K562 (cell line): Measurements from ENCODE around the gene STARD6. TPM values are rescaled to one million over a fixed set of nuclear protein-coding genes. Genes with fewer than 3 reads are reported as not detected.

Experiments
- ATAC-seq: fragments of 200-7000 bp; cut with Tn5 transposase; 3 replicates; pipeline ENCODE4 v1.9.1; 2020; ENCODE audit warnings: moderate library complexity
- BruUV-seq: library from RNA; stranded (reverse); fragments of 400-500 nt; replicated peaks from 2 replicates; lab custom pipeline; 2021; lab: Mats Ljungman, UMichigan
- CTCF ChIA-PET: fragments of 300-600 bp; formaldehyde crosslinking; extraction: SDS; loops from one replicate; lab custom pipeline; 2021; ENCODE audit warnings: low intra/inter-chr PET ratio; lab: Yijun Ruan, JAX
- POLR2A ChIA-PET: fragments of 300-600, 350-650 bp; sonication (Branson Sonifier 250); formaldehyde crosslinking; extraction: SDS; loops from one replicate; lab custom pipeline; 2021; ENCODE audit warnings: antibody characterized with exemption, inconsistent platforms; lab: Yijun Ruan, JAX
- DNase-seq, 4 experiments: peaks; one replicate each; pipeline versions ENCODE4 v3.0.0 to v3.0.0-alpha.2; 2011 to 2018; ENCODE audit warnings: low spot score in 3 of 4, mixed read lengths in 3 of 4; ENCODE audit errors: extremely low read depth in 1 of 4
- FAIRE-seq: peaks from 2 replicates; lab custom pipeline; 2011; peaks lifted over from hg19 to GRCh38; lab: Jason Lieb, UNC
- H2AFZ ChIP-seq: 2 replicates; pipeline ENCODE4 v1.6.0; 2011; ENCODE audit warnings: low read depth, low read length, control low read depth, inconsistent platforms
- H3K27ac ChIP-seq: fragments of 200-600 bp; 3 replicates; pipeline ENCODE4 v1.8.0; 2011; ENCODE audit warnings: low read depth, mild to moderate bottlenecking, control low read depth, inconsistent platforms, low read length, moderate library complexity, mixed read lengths; ENCODE audit errors: extremely low read depth
- H3K27me3 ChIP-seq, 2 experiments: fragments of 300-600 bp in 1 of 2; 2 replicates in 1 of 2; 3 replicates in 1 of 2; pipeline versions ENCODE4 v1.6.0 to v1.8.0; 2011; ENCODE audit warnings: inconsistent platforms in 2 of 2, low read length in 2 of 2, mild to moderate bottlenecking in 1 of 2, mixed read lengths in 1 of 2, moderate library complexity in 1 of 2; ENCODE audit not compliant: control insufficient read depth in 2 of 2, insufficient read depth in 2 of 2
- H3K36me3 ChIP-seq: fragments of 300-600 bp; 3 replicates; pipeline ENCODE4 v1.8.0; 2011; ENCODE audit warnings: mild to moderate bottlenecking, low read length, inconsistent platforms; ENCODE audit not compliant: control insufficient read depth, insufficient read depth
- H3K4me1 ChIP-seq, 2 experiments: fragments of 200-600 bp in 1 of 2; replicated peaks in 1 of 2; 2 replicates in 1 of 2; 3 replicates in 1 of 2; pipeline versions ENCODE4 v1.5.1 to v1.8.0; 2011; ENCODE audit warnings: inconsistent platforms in 2 of 2, low read length in 2 of 2, mild to moderate bottlenecking in 1 of 2, mixed read lengths in 1 of 2, moderate library complexity in 1 of 2; ENCODE audit not compliant: control insufficient read depth in 2 of 2, insufficient read depth in 2 of 2
- H3K4me2 ChIP-seq: 2 replicates; pipeline ENCODE4 v1.6.1; 2011; ENCODE audit warnings: low read length, control low read depth, inconsistent platforms, mixed read lengths; ENCODE audit not compliant: insufficient read depth
- H3K4me3 ChIP-seq: fragments of 200-600 bp; sonication (generic), shearing (Covaris generic); 2 replicates; pipeline ENCODE4 v1.5.1; 2016; ENCODE audit warnings: control low read depth, inconsistent platforms
- H3K79me2 ChIP-seq: fragments of 200-600 bp; 3 replicates; pipeline ENCODE4 v1.8.0; 2011; ENCODE audit warnings: low read length, inconsistent platforms; ENCODE audit not compliant: control insufficient read depth, insufficient read depth
- H3K9ac ChIP-seq, 2 experiments: 2 replicates each; pipeline versions ENCODE4 v1.6.0 to v1.6.1; 2011; ENCODE audit warnings: low read depth in 2 of 2, low read length in 2 of 2, control low read depth in 1 of 2, inconsistent platforms in 1 of 2, mild to moderate bottlenecking in 1 of 2, mixed read lengths in 1 of 2; ENCODE audit not compliant: insufficient read depth in 1 of 2
- H3K9me1 ChIP-seq: one replicate; pipeline ENCODE4 v1.6.0; 2011; ENCODE audit warnings: inconsistent platforms, mild to moderate bottlenecking, low read length, moderate library complexity; ENCODE audit not compliant: control insufficient read depth, insufficient read depth
- H3K9me3 ChIP-seq: replicated peaks from 2 replicates; pipeline ENCODE4 v1.5.1; 2011; ENCODE audit warnings: low read depth, low read length, inconsistent platforms; ENCODE audit not compliant: control insufficient read depth, insufficient read depth
- H4K20me1 ChIP-seq: replicated peaks from 2 replicates; pipeline ENCODE4 v1.6.1; 2011; ENCODE audit warnings: low read length, inconsistent platforms, mixed read lengths; ENCODE audit not compliant: control insufficient read depth, insufficient read depth
- ELF4 ChIP-seq: fragments of 450-650 bp; formaldehyde crosslinking; IDR thresholded peaks from 2 replicates; pipeline ENCODE4 v1.4.0; 2022; ENCODE audit warnings: missing genetic modification characterization
- FOXJ3 ChIP-seq: sonication (generic); formaldehyde crosslinking; IDR thresholded peaks from 2 replicates; pipeline ENCODE4 v1.4.0; 2020; ENCODE audit warnings: mild to moderate bottlenecking, missing genetic modification reagents
- HOXB6 ChIP-seq: fragments of 250-450 bp; sonication (Bioruptor Pico); IDR thresholded peaks from 2 replicates; pipeline ENCODE4 v1.5.1; 2022; ENCODE audit warnings: mild to moderate bottlenecking, borderline replicate concordance
- NEUROD1 ChIP-seq: fragments of 150-350 bp; IDR thresholded peaks from 2 replicates; pipeline ENCODE4 v1.6.1; 2014; ENCODE audit warnings: borderline replicate concordance, low read length, low read depth; ENCODE audit not compliant: partially characterized antibody
- POLR2AphosphoS5 ChIP-seq: IDR thresholded peaks from 2 replicates; pipeline ENCODE4 v1.6.1; 2011; ENCODE audit warnings: mild to moderate bottlenecking, low read depth, low read length, moderate library complexity; ENCODE audit not compliant: control insufficient read depth, insufficient read depth
- PRMT5 ChIP-seq: sonication (generic); formaldehyde crosslinking; IDR thresholded peaks from 2 replicates; pipeline ENCODE4 v1.5.0; 2020; ENCODE audit warnings: missing genetic modification reagents
- SMAD4 ChIP-seq: fragments of 250-450 bp; sonication (Bioruptor Pico); conservative IDR thresholded peaks from 2 replicates; pipeline ENCODE4 v1.8.0; 2021; ENCODE audit warnings: inconsistent platforms, mild to moderate bottlenecking, moderate library complexity
- SOX6 ChIP-seq: fragments of 450-650 bp; IDR thresholded peaks from 2 replicates; pipeline ENCODE4 v1.6.1; 2014; ENCODE audit warnings: mild to moderate bottlenecking
- TBL1XR1 ChIP-seq, 2 experiments: IDR thresholded peaks; 2 replicates each; pipeline ENCODE4 v1.6.1; 2012; ENCODE audit warnings: improper control_type of control experiment in 2 of 2, low read length in 2 of 2, mild to moderate bottlenecking in 1 of 2
- ZNF695 ChIP-seq: fragments of 450-650 bp; formaldehyde crosslinking; IDR thresholded peaks from 2 replicates; pipeline ENCODE4 v1.4.0; 2020; ENCODE audit warnings: mild to moderate bottlenecking, moderate library complexity
- ZNF778 ChIP-seq: fragments of 450-650 bp; formaldehyde crosslinking; IDR thresholded peaks from 2 replicates; pipeline ENCODE4 v1.4.0; 2020; ENCODE audit warnings: mild to moderate bottlenecking, moderate library complexity
- in situ Hi-C: fragments of 300-500 bp; cut with MboI; formaldehyde crosslinking; loops from 4 replicates; pipeline ENCODE4 v1.15.0; 2018; ENCODE audit warnings: inconsistent platforms, mixed read lengths
- intact Hi-C: fragments of 100-400 bp; cut with micrococcal nuclease; formaldehyde crosslinking; loops from 2 replicates; pipeline ENCODE4 v1.14.2; 2022
- polyA plus RNA-seq, 8 experiments: library from polyadenylated mRNA; depleted of rRNA in 4 of 8; stranded (reverse) in 5 of 8; unstranded in 3 of 8; fragments of >200 nt; fragmentation: Nextera tagmentation in 2 of 8; fragmentation: Illumina TruSeq in 1 of 8; extraction: Ambion mirVana in 2 of 8; extraction: Trizol in 1 of 8; gene quantifications; 2 replicates each; pipeline versions ENCODE4 v1.2.1 to v1.2.3, GENCODE V29; 2011 to 2014; ENCODE audit warnings: inconsistent platforms in 1 of 8, missing spikeins in 1 of 8
- total RNA-seq, 7 experiments: library from RNA; depleted of rRNA in 6 of 7; stranded (reverse); fragments of >200 nt in 6 of 7; fragmentation: Illumina TruSeq in 2 of 7; extraction: Trizol in 2 of 7; gene quantifications; 2 replicates each; pipeline versions ENCODE4 v1.2.1 to v1.2.3, GENCODE V29; 2011 to 2021; ENCODE audit warnings: low replicate concordance in 1 of 7
- TF ChIP-seq, protein P1 (sequence below): sonication (generic); formaldehyde crosslinking; IDR thresholded peaks from 2 replicates; pipeline ENCODE4 v1.8.0; 2023; ENCODE audit warnings: missing genetic modification reagents, mild to moderate bottlenecking, borderline replicate concordance
- TF ChIP-seq, protein P2 (sequence below): sonication (generic); formaldehyde crosslinking; IDR thresholded peaks from 2 replicates; pipeline ENCODE4 v1.8.0; 2022; ENCODE audit warnings: mild to moderate bottlenecking, missing genetic modification reagents
- TF ChIP-seq, protein P3 (sequence below): fragments of 250-450 bp; sonication (Bioruptor Pico); IDR thresholded peaks from 2 replicates; pipeline ENCODE4 v1.5.1; 2021; ENCODE audit warnings: mild to moderate bottlenecking

Gene STARD6
- total and polyA plus RNA-seq, 9 of the 15 experiments (the other 6 are each of a cell fraction or from before 2014, with no cell fraction given) = 0.11 to 0.15 TPM; not detected in 7

DNA sequence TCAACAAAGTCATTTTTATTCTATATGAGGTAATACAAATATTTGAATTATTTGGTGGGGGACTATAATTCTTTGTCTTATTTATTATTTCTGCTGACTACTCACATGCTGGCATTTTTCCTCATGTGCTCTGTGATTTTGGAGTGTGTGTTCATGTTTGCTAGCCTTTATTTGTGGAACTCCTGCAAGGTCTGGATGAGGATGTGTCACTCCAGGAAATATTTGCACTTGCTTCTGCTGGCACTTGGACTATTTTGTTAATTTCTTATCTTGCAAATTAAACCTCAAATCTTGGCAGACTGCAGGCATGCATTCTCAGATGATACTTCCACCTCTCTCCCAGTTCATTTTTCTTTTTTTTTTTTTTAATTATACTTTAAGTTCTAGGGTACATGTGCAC, 54.2 kb downstream of the STARD6 start:
- no peak overlapping the region for H3K4me2 ChIP-seq
- in situ Hi-C loops (no loop called here), intact Hi-C loops (no loop called here)
- DNase-seq (no peak), FAIRE-seq (no peak), ATAC-seq (no peak)
- no peak overlapping the region for H3K9ac ChIP-seq
- H3K4me1 ChIP-seq = no peaks in the 10 kb centered on the region
- no peaks in the 10 kb centered on the region for H3K27me3 ChIP-seq
- no peaks in the 10 kb centered on the region for H3K79me2 ChIP-seq
- H3K36me3 ChIP-seq = no peaks in the 10 kb centered on the region
- CTCF ChIA-PET = no interaction called here
- H3K27ac ChIP-seq = no peak overlapping the region
- H2AFZ ChIP-seq = no peak overlapping the region
- BruUV-seq = no TSS peak
- H3K9me1 ChIP-seq = no peaks in the 10 kb centered on the region
- POLR2A ChIA-PET = no interaction called here
- H3K9me3 ChIP-seq = no peaks in the 10 kb centered on the region
- H3K4me3 ChIP-seq = no peak overlapping the region
- H4K20me1 ChIP-seq = no peaks in the 10 kb centered on the region
- TF ChIP-seq POLR2AphosphoS5 (no peak), ZNF778 (CRISPR knock-in tag) (no peak), NEUROD1 (no peak), TBL1XR1 (IDR thresholded peaks at IDR 0.05; ENCODE audit: low read length in 2 of 2) (no peak), SOX6 (no peak), PRMT5 (CRISPR knock-in tag) (no peak), SMAD4 (no peak), ZNF695 (CRISPR knock-in tag) (no peak), ELF4 (CRISPR knock-in tag) (no peak), HOXB6 (no peak), FOXJ3 (CRISPR knock-in tag) (no peak)
- TF ChIP-seq, protein P1, sequence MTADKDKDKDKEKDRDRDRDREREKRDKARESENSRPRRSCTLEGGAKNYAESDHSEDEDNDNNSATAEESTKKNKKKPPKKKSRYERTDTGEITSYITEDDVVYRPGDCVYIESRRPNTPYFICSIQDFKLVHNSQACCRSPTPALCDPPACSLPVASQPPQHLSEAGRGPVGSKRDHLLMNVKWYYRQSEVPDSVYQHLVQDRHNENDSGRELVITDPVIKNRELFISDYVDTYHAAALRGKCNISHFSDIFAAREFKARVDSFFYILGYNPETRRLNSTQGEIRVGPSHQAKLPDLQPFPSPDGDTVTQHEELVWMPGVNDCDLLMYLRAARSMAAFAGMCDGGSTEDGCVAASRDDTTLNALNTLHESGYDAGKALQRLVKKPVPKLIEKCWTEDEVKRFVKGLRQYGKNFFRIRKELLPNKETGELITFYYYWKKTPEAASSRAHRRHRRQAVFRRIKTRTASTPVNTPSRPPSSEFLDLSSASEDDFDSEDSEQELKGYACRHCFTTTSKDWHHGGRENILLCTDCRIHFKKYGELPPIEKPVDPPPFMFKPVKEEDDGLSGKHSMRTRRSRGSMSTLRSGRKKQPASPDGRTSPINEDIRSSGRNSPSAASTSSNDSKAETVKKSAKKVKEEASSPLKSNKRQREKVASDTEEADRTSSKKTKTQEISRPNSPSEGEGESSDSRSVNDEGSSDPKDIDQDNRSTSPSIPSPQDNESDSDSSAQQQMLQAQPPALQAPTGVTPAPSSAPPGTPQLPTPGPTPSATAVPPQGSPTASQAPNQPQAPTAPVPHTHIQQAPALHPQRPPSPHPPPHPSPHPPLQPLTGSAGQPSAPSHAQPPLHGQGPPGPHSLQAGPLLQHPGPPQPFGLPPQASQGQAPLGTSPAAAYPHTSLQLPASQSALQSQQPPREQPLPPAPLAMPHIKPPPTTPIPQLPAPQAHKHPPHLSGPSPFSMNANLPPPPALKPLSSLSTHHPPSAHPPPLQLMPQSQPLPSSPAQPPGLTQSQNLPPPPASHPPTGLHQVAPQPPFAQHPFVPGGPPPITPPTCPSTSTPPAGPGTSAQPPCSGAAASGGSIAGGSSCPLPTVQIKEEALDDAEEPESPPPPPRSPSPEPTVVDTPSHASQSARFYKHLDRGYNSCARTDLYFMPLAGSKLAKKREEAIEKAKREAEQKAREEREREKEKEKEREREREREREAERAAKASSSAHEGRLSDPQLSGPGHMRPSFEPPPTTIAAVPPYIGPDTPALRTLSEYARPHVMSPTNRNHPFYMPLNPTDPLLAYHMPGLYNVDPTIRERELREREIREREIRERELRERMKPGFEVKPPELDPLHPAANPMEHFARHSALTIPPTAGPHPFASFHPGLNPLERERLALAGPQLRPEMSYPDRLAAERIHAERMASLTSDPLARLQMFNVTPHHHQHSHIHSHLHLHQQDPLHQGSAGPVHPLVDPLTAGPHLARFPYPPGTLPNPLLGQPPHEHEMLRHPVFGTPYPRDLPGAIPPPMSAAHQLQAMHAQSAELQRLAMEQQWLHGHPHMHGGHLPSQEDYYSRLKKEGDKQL = no peak
- TF ChIP-seq, protein P2, sequence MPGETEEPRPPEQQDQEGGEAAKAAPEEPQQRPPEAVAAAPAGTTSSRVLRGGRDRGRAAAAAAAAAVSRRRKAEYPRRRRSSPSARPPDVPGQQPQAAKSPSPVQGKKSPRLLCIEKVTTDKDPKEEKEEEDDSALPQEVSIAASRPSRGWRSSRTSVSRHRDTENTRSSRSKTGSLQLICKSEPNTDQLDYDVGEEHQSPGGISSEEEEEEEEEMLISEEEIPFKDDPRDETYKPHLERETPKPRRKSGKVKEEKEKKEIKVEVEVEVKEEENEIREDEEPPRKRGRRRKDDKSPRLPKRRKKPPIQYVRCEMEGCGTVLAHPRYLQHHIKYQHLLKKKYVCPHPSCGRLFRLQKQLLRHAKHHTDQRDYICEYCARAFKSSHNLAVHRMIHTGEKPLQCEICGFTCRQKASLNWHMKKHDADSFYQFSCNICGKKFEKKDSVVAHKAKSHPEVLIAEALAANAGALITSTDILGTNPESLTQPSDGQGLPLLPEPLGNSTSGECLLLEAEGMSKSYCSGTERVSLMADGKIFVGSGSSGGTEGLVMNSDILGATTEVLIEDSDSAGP = no peak
- TF ChIP-seq, protein P3, sequence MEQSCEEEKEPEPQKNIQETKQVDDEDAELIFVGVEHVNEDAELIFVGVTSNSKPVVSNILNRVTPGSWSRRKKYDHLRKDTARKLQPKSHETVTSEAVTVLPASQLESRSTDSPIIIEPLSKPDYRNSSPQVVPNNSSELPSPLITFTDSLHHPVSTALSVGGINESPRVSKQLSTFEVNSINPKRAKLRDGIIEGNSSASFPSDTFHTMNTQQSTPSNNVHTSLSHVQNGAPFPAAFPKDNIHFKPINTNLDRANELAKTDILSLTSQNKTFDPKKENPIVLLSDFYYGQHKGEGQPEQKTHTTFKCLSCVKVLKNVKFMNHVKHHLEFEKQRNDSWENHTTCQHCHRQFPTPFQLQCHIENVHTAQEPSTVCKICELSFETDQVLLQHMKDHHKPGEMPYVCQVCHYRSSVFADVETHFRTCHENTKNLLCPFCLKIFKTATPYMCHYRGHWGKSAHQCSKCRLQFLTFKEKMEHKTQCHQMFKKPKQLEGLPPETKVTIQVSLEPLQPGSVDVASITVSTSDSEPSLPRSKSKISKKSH (CRISPR knock-in tag) = no peak
